ENCODE data around the gene RNF217. TPM values are rescaled to one million over a fixed set of nuclear protein-coding genes. Genes with fewer than 3 reads are reported as not detected.
A peak's percentile ranks its signal among the peaks of the same experiment; 100 is the strongest.

Gene RNF217
- total and polyA plus RNA-seq, 8 donors: 1.9 to 32.7 (median 11.2) TPM

DNA sequence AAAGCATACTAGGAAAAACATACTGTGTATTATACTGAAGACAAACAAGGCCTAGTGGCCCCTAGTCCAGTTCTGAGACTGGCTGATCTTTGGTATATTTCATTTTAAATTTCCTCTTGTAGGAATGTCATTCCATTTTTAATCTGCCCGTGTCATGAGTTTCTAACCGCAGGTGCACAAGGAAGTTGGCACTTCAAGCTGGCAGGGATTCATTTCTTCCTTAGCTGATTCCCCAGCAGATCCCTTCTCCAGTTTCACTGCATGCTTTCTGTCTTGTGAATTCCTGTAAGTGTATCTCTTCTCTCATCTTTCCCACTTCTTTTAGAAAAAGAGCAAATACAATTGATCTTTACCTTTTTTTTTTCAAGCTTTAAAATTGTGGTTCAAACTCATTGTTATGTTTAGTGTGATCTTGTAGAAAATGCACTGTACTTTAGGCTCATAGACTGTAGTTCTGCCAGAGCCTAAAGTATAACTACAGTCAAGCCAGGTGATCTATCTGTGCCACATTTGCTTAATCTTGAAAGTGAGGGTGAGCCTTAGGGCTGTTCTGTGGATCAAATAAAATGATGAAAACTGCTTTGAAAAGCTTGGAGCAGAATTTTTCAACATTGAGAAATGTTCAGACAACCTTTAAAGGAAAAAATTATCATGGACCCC, 37.0 kb downstream of the RNF217 start:
- TF ChIP-seq POLR2AphosphoS5 (IDR thresholded peaks at IDR 0.05) (peak in 2 of 3 donors; percentile 67 to 80), POLR2A (IDR thresholded peaks at IDR 0.05) (no peak)
- H3K36me3 ChIP-seq: no peaks in the 10 kb centered on the region
- no peaks in the 10 kb centered on the region for H3K27me3 ChIP-seq
- no peak overlapping the region for H3K4me3 ChIP-seq
- H3K9me3 ChIP-seq: no peaks in the 10 kb centered on the region
- peaks cover 5 to 50% (median 28%) of the 10 kb centered on the region in 4 donors for H3K4me1 ChIP-seq
- H3K27ac ChIP-seq: peak overlapping the region in 4 of 5 donors; percentile 48 to 71 (median 64)
- WGBS, 5 donors: 19 to 44% (median 21%) methylated on average over 2 of the region's 2 CpGs
- DNase-seq: peak; percentile 48 to 74
- intact Hi-C loops (cut with DNase I; ENCODE audit: low total_unique reads): no loop called here

DNA sequence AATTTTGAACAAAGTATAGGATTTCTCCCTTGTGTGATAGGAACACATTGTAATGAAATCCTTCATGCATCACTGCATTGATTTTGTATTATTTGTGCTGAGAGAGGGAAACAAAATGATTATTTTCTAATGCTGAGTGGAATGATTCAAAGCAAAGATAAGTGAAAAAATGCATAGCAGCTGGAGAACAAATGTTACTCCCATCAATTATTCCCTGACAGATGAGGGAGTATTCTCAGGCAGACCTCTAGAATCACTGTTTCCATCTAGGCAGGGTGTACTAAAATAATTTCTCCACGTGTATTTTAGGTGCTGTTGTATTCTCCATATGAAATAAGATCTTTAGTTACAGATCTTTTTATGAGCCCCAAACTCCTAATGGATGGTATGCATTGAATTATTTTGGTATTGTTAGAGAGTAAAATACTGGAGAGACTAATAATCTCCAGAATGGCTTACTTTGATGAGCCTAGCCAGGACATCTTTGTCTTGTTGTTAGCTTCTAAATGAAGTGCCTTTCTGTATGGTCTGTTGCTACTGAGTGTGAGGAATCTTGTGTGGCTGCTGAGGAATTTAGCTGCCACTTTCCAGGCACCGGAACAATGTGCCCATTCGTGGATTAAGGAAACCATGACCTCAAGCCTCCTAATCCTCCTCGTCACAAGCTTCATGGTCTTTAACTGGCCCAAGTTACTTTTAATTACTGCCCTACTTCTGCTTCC, 39.6 kb downstream of the RNF217 start:
- Histone ChIP-seq H3K36me3 (no peaks in the 10 kb centered on the region), H3K4me1 (peaks cover 5 to 54% (median 29%) of the 10 kb centered on the region in 4 donors), H3K4me3 (peak overlapping the region; percentile 22 to 38 (median 34)), H3K9me3 (no peaks in the 10 kb centered on the region), H3K27ac (peak overlapping the region; percentile 37 to 66 (median 59)), H3K27me3 (no peaks in the 10 kb centered on the region)
- intact Hi-C loops (cut with DNase I; ENCODE audit: low total_unique reads): no loop called here
- no peak for TF ChIP-seq POLR2AphosphoS5 (IDR thresholded peaks at IDR 0.05)
- TF ChIP-seq, protein P1, sequence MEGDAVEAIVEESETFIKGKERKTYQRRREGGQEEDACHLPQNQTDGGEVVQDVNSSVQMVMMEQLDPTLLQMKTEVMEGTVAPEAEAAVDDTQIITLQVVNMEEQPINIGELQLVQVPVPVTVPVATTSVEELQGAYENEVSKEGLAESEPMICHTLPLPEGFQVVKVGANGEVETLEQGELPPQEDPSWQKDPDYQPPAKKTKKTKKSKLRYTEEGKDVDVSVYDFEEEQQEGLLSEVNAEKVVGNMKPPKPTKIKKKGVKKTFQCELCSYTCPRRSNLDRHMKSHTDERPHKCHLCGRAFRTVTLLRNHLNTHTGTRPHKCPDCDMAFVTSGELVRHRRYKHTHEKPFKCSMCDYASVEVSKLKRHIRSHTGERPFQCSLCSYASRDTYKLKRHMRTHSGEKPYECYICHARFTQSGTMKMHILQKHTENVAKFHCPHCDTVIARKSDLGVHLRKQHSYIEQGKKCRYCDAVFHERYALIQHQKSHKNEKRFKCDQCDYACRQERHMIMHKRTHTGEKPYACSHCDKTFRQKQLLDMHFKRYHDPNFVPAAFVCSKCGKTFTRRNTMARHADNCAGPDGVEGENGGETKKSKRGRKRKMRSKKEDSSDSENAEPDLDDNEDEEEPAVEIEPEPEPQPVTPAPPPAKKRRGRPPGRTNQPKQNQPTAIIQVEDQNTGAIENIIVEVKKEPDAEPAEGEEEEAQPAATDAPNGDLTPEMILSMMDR (IDR thresholded peaks at IDR 0.05): no peak
- TF ChIP-seq EP300 (IDR thresholded peaks at IDR 0.05): no peak
- peak in 1 of 2 donors; percentile 40 for DNase-seq
- WGBS, 5 donors: 14 to 27% (median 16%) methylated on average over 4 of the region's 4 CpGs

DNA sequence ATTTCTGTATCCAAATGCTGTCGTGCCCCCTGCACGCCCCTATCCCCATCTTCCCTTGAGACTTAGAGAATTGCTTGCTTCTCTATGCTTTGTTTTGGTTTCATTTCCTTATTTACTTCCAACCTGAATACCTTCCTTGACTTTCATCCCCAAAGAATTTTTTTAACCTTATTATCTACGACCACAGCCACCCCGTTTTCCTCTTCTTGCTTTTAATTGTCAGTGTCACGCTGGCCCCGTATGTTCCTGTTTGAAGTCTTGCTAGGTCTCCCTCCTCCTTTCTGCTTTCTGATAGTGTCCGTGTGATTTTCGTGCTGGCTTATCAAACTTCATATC, 40.1 kb downstream of the RNF217 start:
- Histone ChIP-seq H3K27ac (peak overlapping the region; percentile 37 to 66 (median 59)), H3K4me3 (peak overlapping the region; percentile 22 to 38 (median 34)), H3K9me3 (no peaks in the 10 kb centered on the region), H3K27me3 (no peaks in the 10 kb centered on the region), H3K36me3 (no peaks in the 10 kb centered on the region), H3K4me1 (peaks cover 5 to 54% (median 29%) of the 10 kb centered on the region in 4 donors)
- no peak for DNase-seq
- intact Hi-C loops (cut with DNase I; ENCODE audit: low total_unique reads): no loop called here
- TF ChIP-seq, protein P1 (IDR thresholded peaks at IDR 0.05): no peak
- TF ChIP-seq POLR2A (IDR thresholded peaks at IDR 0.05): no peak
- 22 to 30% (median 29%) methylated on average over 8 of the region's 8 CpGs for WGBS, 5 donors

DNA sequence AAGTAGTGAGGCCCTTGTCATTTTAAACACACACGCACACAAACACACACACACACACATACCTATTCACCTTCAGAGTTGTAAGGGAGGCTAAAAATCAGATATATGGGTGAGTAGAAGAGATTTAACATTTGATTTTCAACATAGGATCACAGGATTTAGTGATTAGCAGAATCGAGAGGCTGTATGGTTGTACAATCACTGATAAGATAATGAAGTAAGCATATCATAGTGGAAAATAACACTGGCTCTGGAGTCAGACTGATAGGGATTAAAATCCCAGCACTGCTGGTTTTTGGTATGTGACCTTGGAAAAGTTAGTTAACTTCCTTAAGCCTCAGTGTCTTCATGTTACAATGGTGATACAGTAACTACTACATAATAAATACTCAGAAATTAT, 40.8 kb downstream of the RNF217 start:
- intact Hi-C loops (cut with DNase I; ENCODE audit: low total_unique reads): no loop called here
- TF ChIP-seq POLR2A (IDR thresholded peaks at IDR 0.05) (no peak), POLR2AphosphoS5 (IDR thresholded peaks at IDR 0.05) (peak in 1 of 3 donors; percentile 9)
- H3K4me1 ChIP-seq: peaks cover 5 to 56% (median 30%) of the 10 kb centered on the region in 4 donors
- H3K4me3 ChIP-seq: no peak overlapping the region
- 33 to 53% (median 40%) methylated on average over 2 of the region's 2 CpGs for WGBS, 5 donors
- H3K36me3 ChIP-seq: no peaks in the 10 kb centered on the region
- peak overlapping the region in 3 of 5 donors; percentile 59 to 66 (median 59) for H3K27ac ChIP-seq
- no peaks in the 10 kb centered on the region for H3K27me3 ChIP-seq
- DNase-seq: no peak
- no peaks in the 10 kb centered on the region for H3K9me3 ChIP-seq

DNA sequence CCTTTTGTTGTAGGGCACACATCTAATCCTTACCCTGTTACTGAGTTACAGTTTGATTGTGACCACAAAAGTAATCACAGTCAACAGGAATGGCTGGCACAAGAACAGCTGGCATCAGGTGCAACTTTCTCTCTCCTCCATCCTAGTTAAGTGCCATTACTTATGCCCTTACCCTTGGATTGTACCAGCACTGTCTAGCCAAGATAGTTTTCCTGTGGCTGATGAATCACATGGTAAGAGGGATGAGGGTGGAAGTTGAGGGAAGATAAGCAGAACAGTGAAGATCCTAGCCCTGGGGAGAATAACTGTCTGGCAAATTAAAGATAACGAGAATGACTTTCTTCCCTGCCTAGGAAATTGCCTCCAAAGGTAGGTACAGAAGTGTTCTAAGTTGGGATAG, 42.0 kb downstream of the RNF217 start:
- DNase-seq: peak in 1 of 2 donors; percentile 71
- Histone ChIP-seq H3K27ac (peak overlapping the region in 1 of 5 donors; percentile 17), H3K4me1 (peaks cover 4 to 56% (median 29%) of the 10 kb centered on the region in 4 donors), H3K36me3 (no peaks in the 10 kb centered on the region), H3K4me3 (no peak overlapping the region), H3K9me3 (no peaks in the 10 kb centered on the region), H3K27me3 (no peaks in the 10 kb centered on the region)
- intact Hi-C loops (cut with DNase I; ENCODE audit: low total_unique reads): no loop called here
- peak in 1 of 3 donors; percentile 30 for TF ChIP-seq POLR2AphosphoS5 (IDR thresholded peaks at IDR 0.05)
- TF ChIP-seq, protein P1 (IDR thresholded peaks at IDR 0.05): no peak
- no peak for TF ChIP-seq EP300 (IDR thresholded peaks at IDR 0.05)
- TF ChIP-seq POLR2A (IDR thresholded peaks at IDR 0.05): no peak
- WGBS, 5 donors: 85 to 100% (median 90%) methylated on average over 1 of the region's 1 CpG
